ENCODE data around the gene ZBTB48. TPM values are rescaled to one million over a fixed set of nuclear protein-coding genes. Genes with fewer than 3 reads are reported as not detected.
A peak's percentile ranks its signal among the peaks of the same experiment; 100 is the strongest.

Gene ZBTB48
- total RNA-seq, 3 donors from 2014 or later (not counting 1 experiment from before 2014, with no cell fraction given): 45.6 to 56.4 (median 54.0) TPM

- H3K36me3 ChIP-seq (ENCODE audit: control insufficient read depth, insufficient read depth, low read length): peaks cover 50% of the 10 kb centered on the region
- intact Hi-C loops (cut with micrococcal nuclease): no loop called here
- no peak for TF ChIP-seq CTCF (IDR thresholded peaks at IDR 0.05)
- Mint-ChIP-seq H3K36me3 (no peaks in the 10 kb centered on the region), H3K4me3 (no peak overlapping the region), H3K27ac (peak overlapping the region in 1 of 2 donors; percentile 38), H3K4me1 (peaks cover 22 to 38% of the 10 kb centered on the region in 2 donors), H3K9me3 (no peaks in the 10 kb centered on the region), H3K27me3 (ENCODE audit: low read depth in 2 of 2) (no peaks in the 10 kb centered on the region)
- H3K27ac ChIP-seq (ENCODE audit: low read length): no peak overlapping the region
- 96% methylated on average over 7 of the region's 7 CpGs for WGBS (ENCODE audit: insufficient coverage)
- H3K27me3 ChIP-seq (ENCODE audit: control insufficient read depth, insufficient read depth, low read length): no peaks in the 10 kb centered on the region
- H3K4me1 ChIP-seq (ENCODE audit: control insufficient read depth, insufficient read depth, low read length): peaks cover 24% of the 10 kb centered on the region
- no peak overlapping the region for H3K4me3 ChIP-seq (ENCODE audit: low read length)
- DNase-seq (no peak), ATAC-seq (no peak)
- H3K9me3 ChIP-seq (ENCODE audit: control insufficient read depth, insufficient read depth, low read length): no peaks in the 10 kb centered on the region
Measured at GRCh38 chr1:6590046-6590445, 10.3 kb downstream of the ZBTB48 start.

GRCh38 chr1:6591222-6591621 lies 11.4 kb downstream of the ZBTB48 start:
- Histone ChIP-seq H3K4me1 (ENCODE audit: control insufficient read depth, insufficient read depth, low read length) (peaks cover 24% of the 10 kb centered on the region), H3K27me3 (ENCODE audit: control insufficient read depth, insufficient read depth, low read length) (no peaks in the 10 kb centered on the region), H3K9me3 (ENCODE audit: control insufficient read depth, insufficient read depth, low read length) (no peaks in the 10 kb centered on the region), H3K36me3 (ENCODE audit: control insufficient read depth, insufficient read depth, low read length) (peaks cover 58% of the 10 kb centered on the region), H3K4me3 (ENCODE audit: low read length) (no peak overlapping the region), H3K27ac (ENCODE audit: low read length) (peak overlapping the region; percentile 3)
- 25% methylated on average over 13 of the region's 13 CpGs for WGBS (ENCODE audit: insufficient coverage)
- TF ChIP-seq CTCF (IDR thresholded peaks at IDR 0.05): no peak
- peak; percentile 30 to 68 (median 63) for ATAC-seq
- DNase-seq: peak in 1 of 2 donors; percentile 22
- no peaks in the 10 kb centered on the region for H3K27me3 Mint-ChIP-seq (ENCODE audit: low read depth in 2 of 2)
- no peaks in the 10 kb centered on the region for H3K9me3 Mint-ChIP-seq
- H3K36me3 Mint-ChIP-seq: no peaks in the 10 kb centered on the region
- H3K4me3 Mint-ChIP-seq: no peak overlapping the region
- H3K4me1 Mint-ChIP-seq: peaks cover 25 to 44% of the 10 kb centered on the region in 2 donors
- intact Hi-C loops (cut with micrococcal nuclease): no loop called here
- H3K27ac Mint-ChIP-seq: peak overlapping the region in 1 of 2 donors; percentile 38

- no peak for TF ChIP-seq CTCF (IDR thresholded peaks at IDR 0.05)
- Mint-ChIP-seq H3K36me3 (no peaks in the 10 kb centered on the region), H3K4me3 (no peak overlapping the region), H3K9me3 (no peaks in the 10 kb centered on the region), H3K4me1 (peaks cover 28 to 45% of the 10 kb centered on the region in 2 donors), H3K27ac (peak overlapping the region in 1 of 2 donors; percentile 33), H3K27me3 (ENCODE audit: low read depth in 2 of 2) (no peaks in the 10 kb centered on the region)
- ATAC-seq: no peak
- 92% methylated on average over 6 of the region's 6 CpGs for WGBS (ENCODE audit: insufficient coverage)
- H3K4me1 ChIP-seq (ENCODE audit: control insufficient read depth, insufficient read depth, low read length): peaks cover 27% of the 10 kb centered on the region
- H3K27ac ChIP-seq (ENCODE audit: low read length): peak overlapping the region; percentile 3
- H3K36me3 ChIP-seq (ENCODE audit: control insufficient read depth, insufficient read depth, low read length): peaks cover 60% of the 10 kb centered on the region
- DNase-seq: no peak
- no peak overlapping the region for H3K4me3 ChIP-seq (ENCODE audit: low read length)
- H3K9me3 ChIP-seq (ENCODE audit: control insufficient read depth, insufficient read depth, low read length): no peaks in the 10 kb centered on the region
- no peaks in the 10 kb centered on the region for H3K27me3 ChIP-seq (ENCODE audit: control insufficient read depth, insufficient read depth, low read length)
- intact Hi-C loops (cut with micrococcal nuclease): no loop called here
Measured at GRCh38 chr1:6591644-6592043, 11.8 kb downstream of the ZBTB48 start.

- Histone ChIP-seq H3K9me3 (ENCODE audit: control insufficient read depth, insufficient read depth, low read length) (no peaks in the 10 kb centered on the region), H3K27ac (ENCODE audit: low read length) (no peak overlapping the region), H3K4me3 (ENCODE audit: low read length) (no peak overlapping the region), H3K36me3 (ENCODE audit: control insufficient read depth, insufficient read depth, low read length) (peaks cover 64% of the 10 kb centered on the region), H3K27me3 (ENCODE audit: control insufficient read depth, insufficient read depth, low read length) (no peaks in the 10 kb centered on the region), H3K4me1 (ENCODE audit: control insufficient read depth, insufficient read depth, low read length) (peaks cover 31% of the 10 kb centered on the region)
- Mint-ChIP-seq H3K27ac (peak overlapping the region in 1 of 2 donors; percentile 33), H3K4me1 (peaks cover 28 to 45% of the 10 kb centered on the region in 2 donors), H3K9me3 (no peaks in the 10 kb centered on the region), H3K27me3 (ENCODE audit: low read depth in 2 of 2) (no peaks in the 10 kb centered on the region), H3K4me3 (peak overlapping the region; percentile 21), H3K36me3 (no peaks in the 10 kb centered on the region)
- no peak for TF ChIP-seq CTCF (IDR thresholded peaks at IDR 0.05)
- no peak for DNase-seq
- WGBS (ENCODE audit: insufficient coverage): 21% methylated on average over 5 of the region's 5 CpGs
- ATAC-seq: peak in 1 of 3 donors; percentile 26
- intact Hi-C loops (cut with micrococcal nuclease): no loop called here
Measured at GRCh38 chr1:6592441-6592840, 12.6 kb downstream of the ZBTB48 start.
